ENCODE data around the gene KRT10.

Gene KRT10

DNA sequence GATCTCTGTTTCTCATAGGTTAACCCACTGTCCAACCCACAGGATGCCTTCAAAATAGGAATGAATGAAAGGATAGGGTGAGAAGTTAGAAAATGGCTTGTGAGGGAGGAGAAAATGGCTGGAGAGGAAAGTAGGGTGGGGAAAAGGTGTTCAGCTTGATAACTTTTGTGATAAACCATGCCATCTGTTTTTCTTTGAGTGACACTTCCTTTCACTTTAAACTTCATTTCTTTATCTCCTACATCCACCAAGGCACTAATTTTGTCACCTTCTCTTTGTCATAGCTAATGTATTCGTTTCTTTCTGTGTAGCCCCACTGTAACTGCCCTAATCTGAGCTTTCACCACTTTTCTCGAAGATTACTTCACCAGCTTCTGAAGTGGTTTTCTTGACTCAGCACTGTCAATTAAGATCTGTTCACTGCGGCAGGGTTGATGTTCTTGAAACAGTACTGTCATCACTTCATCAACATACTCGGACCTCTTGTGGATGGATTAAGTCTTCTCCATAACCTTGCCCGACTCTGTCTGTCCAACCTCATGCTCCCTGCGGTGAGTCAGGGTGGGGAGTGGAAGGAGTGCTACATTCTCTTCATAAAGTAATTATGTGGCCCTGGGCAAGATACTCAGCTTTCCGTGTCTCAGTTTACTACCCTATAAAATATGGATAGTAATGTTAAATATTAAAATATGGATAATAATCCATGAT lies 5.5 kb upstream of the KRT10 start (continued):
- TF ChIP-seq, protein P1, sequence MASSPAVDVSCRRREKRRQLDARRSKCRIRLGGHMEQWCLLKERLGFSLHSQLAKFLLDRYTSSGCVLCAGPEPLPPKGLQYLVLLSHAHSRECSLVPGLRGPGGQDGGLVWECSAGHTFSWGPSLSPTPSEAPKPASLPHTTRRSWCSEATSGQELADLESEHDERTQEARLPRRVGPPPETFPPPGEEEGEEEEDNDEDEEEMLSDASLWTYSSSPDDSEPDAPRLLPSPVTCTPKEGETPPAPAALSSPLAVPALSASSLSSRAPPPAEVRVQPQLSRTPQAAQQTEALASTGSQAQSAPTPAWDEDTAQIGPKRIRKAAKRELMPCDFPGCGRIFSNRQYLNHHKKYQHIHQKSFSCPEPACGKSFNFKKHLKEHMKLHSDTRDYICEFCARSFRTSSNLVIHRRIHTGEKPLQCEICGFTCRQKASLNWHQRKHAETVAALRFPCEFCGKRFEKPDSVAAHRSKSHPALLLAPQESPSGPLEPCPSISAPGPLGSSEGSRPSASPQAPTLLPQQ (tag by site-specific recombination; IDR thresholded peaks at IDR 0.05) = peak; percentile 62
- TF ChIP-seq, protein P2, sequence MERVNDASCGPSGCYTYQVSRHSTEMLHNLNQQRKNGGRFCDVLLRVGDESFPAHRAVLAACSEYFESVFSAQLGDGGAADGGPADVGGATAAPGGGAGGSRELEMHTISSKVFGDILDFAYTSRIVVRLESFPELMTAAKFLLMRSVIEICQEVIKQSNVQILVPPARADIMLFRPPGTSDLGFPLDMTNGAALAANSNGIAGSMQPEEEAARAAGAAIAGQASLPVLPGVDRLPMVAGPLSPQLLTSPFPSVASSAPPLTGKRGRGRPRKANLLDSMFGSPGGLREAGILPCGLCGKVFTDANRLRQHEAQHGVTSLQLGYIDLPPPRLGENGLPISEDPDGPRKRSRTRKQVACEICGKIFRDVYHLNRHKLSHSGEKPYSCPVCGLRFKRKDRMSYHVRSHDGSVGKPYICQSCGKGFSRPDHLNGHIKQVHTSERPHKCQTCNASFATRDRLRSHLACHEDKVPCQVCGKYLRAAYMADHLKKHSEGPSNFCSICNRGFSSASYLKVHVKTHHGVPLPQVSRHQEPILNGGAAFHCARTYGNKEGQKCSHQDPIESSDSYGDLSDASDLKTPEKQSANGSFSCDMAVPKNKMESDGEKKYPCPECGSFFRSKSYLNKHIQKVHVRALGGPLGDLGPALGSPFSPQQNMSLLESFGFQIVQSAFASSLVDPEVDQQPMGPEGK (tag by site-specific recombination; IDR thresholded peaks at IDR 0.05) = peak; percentile 67
- peak; percentile 99 for TF ChIP-seq OSR2 (tag by site-specific recombination; IDR thresholded peaks at IDR 0.05)
- TF ChIP-seq, protein P3, sequence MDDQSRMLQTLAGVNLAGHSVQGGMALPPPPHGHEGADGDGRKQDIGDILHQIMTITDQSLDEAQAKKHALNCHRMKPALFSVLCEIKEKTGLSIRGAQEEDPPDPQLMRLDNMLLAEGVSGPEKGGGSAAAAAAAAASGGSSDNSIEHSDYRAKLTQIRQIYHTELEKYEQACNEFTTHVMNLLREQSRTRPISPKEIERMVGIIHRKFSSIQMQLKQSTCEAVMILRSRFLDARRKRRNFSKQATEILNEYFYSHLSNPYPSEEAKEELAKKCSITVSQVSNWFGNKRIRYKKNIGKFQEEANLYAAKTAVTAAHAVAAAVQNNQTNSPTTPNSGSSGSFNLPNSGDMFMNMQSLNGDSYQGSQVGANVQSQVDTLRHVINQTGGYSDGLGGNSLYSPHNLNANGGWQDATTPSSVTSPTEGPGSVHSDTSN (CRISPR knock-in tag; IDR thresholded peaks at IDR 0.05) = no peak
- TF ChIP-seq, protein P4, sequence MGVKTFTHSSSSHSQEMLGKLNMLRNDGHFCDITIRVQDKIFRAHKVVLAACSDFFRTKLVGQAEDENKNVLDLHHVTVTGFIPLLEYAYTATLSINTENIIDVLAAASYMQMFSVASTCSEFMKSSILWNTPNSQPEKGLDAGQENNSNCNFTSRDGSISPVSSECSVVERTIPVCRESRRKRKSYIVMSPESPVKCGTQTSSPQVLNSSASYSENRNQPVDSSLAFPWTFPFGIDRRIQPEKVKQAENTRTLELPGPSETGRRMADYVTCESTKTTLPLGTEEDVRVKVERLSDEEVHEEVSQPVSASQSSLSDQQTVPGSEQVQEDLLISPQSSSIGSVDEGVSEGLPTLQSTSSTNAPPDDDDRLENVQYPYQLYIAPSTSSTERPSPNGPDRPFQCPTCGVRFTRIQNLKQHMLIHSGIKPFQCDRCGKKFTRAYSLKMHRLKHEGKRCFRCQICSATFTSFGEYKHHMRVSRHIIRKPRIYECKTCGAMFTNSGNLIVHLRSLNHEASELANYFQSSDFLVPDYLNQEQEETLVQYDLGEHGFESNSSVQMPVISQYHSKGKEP (tag by site-specific recombination; IDR thresholded peaks at IDR 0.05) = 0 out of 2 replicates have a peak, but pooled peaks have one; percentile 37
- TF ChIP-seq ZNF426 (tag by site-specific recombination; IDR thresholded peaks at IDR 0.05) = no peak
- TF ChIP-seq, protein P5, sequence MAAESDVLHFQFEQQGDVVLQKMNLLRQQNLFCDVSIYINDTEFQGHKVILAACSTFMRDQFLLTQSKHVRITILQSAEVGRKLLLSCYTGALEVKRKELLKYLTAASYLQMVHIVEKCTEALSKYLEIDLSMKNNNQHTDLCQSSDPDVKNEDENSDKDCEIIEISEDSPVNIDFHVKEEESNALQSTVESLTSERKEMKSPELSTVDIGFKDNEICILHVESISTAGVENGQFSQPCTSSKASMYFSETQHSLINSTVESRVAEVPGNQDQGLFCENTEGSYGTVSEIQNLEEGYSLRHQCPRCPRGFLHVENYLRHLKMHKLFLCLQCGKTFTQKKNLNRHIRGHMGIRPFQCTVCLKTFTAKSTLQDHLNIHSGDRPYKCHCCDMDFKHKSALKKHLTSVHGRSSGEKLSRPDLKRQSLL (tag by site-specific recombination; IDR thresholded peaks at IDR 0.05) = peak; percentile 83
- TF ChIP-seq, protein P6, sequence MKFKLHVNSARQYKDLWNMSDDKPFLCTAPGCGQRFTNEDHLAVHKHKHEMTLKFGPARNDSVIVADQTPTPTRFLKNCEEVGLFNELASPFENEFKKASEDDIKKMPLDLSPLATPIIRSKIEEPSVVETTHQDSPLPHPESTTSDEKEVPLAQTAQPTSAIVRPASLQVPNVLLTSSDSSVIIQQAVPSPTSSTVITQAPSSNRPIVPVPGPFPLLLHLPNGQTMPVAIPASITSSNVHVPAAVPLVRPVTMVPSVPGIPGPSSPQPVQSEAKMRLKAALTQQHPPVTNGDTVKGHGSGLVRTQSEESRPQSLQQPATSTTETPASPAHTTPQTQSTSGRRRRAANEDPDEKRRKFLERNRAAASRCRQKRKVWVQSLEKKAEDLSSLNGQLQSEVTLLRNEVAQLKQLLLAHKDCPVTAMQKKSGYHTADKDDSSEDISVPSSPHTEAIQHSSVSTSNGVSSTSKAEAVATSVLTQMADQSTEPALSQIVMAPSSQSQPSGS (tag by site-specific recombination; IDR thresholded peaks at IDR 0.05; ENCODE audit: low read depth) = 0 out of 2 replicates have a peak, but pooled peaks have one; percentile 47
- peak; percentile 72 for TF ChIP-seq ZNF324 (tag by site-specific recombination; IDR thresholded peaks at IDR 0.05)
- peak; percentile 81 for TF ChIP-seq ZNF184 (tag by site-specific recombination; IDR thresholded peaks at IDR 0.05)
- TF ChIP-seq SP7 (tag by site-specific recombination; IDR thresholded peaks at IDR 0.05) = peak; percentile 99
- peak; percentile 23; the same call in 1 of the 2 replicates for TF ChIP-seq TRIM28 (IDR thresholded peaks at IDR 0.05; ENCODE audit: borderline replicate concordance, low read length)
- TF ChIP-seq ZNF366 (tag by site-specific recombination; conservative IDR thresholded peaks at IDR 0.05) = peak; percentile 75
- TF ChIP-seq YY2 (tag by site-specific recombination; IDR thresholded peaks at IDR 0.05) = peak; percentile 31; the same call in 1 of the 2 replicates
- TF ChIP-seq ZIC2 (tag by site-specific recombination; IDR thresholded peaks at IDR 0.05) = peak; percentile 57
- TF ChIP-seq ZBTB8A (tag by site-specific recombination; IDR thresholded peaks at IDR 0.05) = peak; percentile 40
- TF ChIP-seq ZNF2 (tag by site-specific recombination; IDR thresholded peaks at IDR 0.05) = peak; percentile 90
- TF ChIP-seq, protein P7, sequence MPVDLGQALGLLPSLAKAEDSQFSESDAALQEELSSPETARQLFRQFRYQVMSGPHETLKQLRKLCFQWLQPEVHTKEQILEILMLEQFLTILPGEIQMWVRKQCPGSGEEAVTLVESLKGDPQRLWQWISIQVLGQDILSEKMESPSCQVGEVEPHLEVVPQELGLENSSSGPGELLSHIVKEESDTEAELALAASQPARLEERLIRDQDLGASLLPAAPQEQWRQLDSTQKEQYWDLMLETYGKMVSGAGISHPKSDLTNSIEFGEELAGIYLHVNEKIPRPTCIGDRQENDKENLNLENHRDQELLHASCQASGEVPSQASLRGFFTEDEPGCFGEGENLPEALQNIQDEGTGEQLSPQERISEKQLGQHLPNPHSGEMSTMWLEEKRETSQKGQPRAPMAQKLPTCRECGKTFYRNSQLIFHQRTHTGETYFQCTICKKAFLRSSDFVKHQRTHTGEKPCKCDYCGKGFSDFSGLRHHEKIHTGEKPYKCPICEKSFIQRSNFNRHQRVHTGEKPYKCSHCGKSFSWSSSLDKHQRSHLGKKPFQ (tag by site-specific recombination; IDR thresholded peaks at IDR 0.05) = 0 out of 2 replicates have a peak, but pooled peaks have one; percentile 17
- peak; percentile 58; the same call in 1 of the 2 replicates for TF ChIP-seq GLI2 (tag by site-specific recombination; IDR thresholded peaks at IDR 0.05; ENCODE audit: borderline replicate concordance, low read depth)
- TF ChIP-seq ZBTB1 (tag by site-specific recombination; IDR thresholded peaks at IDR 0.05) = 0 out of 2 replicates have a peak, but pooled peaks have one; percentile 6
- TF ChIP-seq GLIS1 (tag by site-specific recombination; IDR thresholded peaks at IDR 0.05) = peak; percentile 62
- TF ChIP-seq MZF1 (tag by site-specific recombination; IDR thresholded peaks at IDR 0.05; ENCODE audit: borderline replicate concordance) = peak; percentile 86; the same call in 1 of the 2 replicates
- TF ChIP-seq ZNF629 (tag by site-specific recombination; IDR thresholded peaks at IDR 0.05) = peak; percentile 94
- TF ChIP-seq ZNF843 (tag by site-specific recombination; IDR thresholded peaks at IDR 0.05) = peak; percentile 94
- no peak for TF ChIP-seq HOXD13 (CRISPR knock-in tag; IDR thresholded peaks at IDR 0.05; ENCODE audit: borderline replicate concordance)
- TF ChIP-seq IKZF3 (tag by site-specific recombination; IDR thresholded peaks at IDR 0.05) = peak; percentile 85
- peak; percentile 69 for TF ChIP-seq ZBTB21 (tag by site-specific recombination; IDR thresholded peaks at IDR 0.05)
- peak; percentile 53; the same call in 1 of the 2 replicates for TF ChIP-seq ZNF610 (tag by site-specific recombination; IDR thresholded peaks at IDR 0.05; ENCODE audit: borderline replicate concordance)

Measured in HEK293 (cell line).